Adipocyte (in vitro differentiated cells): Measurements from ENCODE around the gene EIF2B5.
A peak's percentile ranks its signal among the peaks of the same experiment; 100 is the strongest.

Source experiments
- DNase-seq: peaks from one replicate; pipeline ENCODE4 v3.0.0-alpha.2; 2015; ENCODE audit warnings: low read depth
- H3K27me3 ChIP-seq: replicated peaks from 2 replicates; pipeline ENCODE4 v1.7.0; 2013; ENCODE audit warnings: mild to moderate bottlenecking, low read length, moderate library complexity; ENCODE audit not compliant: control insufficient read depth, insufficient read depth
- H3K36me3 ChIP-seq: 2 replicates; pipeline ENCODE4 v1.7.0; 2013; ENCODE audit warnings: low read length, mild to moderate bottlenecking, moderate library complexity; ENCODE audit not compliant: control insufficient read depth, insufficient read depth, severe bottlenecking
- H3K4me1 ChIP-seq: 2 replicates; pipeline ENCODE4 v1.7.0; 2013; ENCODE audit warnings: mild to moderate bottlenecking, low read length, moderate library complexity; ENCODE audit not compliant: control insufficient read depth, insufficient read depth
- H3K4me3 ChIP-seq: 2 replicates; pipeline ENCODE4 v1.7.0; 2013; ENCODE audit warnings: mild to moderate bottlenecking, low read length, moderate library complexity
- H3K9ac ChIP-seq: 2 replicates; pipeline ENCODE4 v1.7.0; 2013; ENCODE audit warnings: mild to moderate bottlenecking, low read length, moderate library complexity
- H3K9me3 ChIP-seq: 2 replicates; pipeline ENCODE4 v1.7.0; 2013; ENCODE audit warnings: mild to moderate bottlenecking, low read length, moderate library complexity; ENCODE audit not compliant: control insufficient read depth

EIF2B5 gene

DNA sequence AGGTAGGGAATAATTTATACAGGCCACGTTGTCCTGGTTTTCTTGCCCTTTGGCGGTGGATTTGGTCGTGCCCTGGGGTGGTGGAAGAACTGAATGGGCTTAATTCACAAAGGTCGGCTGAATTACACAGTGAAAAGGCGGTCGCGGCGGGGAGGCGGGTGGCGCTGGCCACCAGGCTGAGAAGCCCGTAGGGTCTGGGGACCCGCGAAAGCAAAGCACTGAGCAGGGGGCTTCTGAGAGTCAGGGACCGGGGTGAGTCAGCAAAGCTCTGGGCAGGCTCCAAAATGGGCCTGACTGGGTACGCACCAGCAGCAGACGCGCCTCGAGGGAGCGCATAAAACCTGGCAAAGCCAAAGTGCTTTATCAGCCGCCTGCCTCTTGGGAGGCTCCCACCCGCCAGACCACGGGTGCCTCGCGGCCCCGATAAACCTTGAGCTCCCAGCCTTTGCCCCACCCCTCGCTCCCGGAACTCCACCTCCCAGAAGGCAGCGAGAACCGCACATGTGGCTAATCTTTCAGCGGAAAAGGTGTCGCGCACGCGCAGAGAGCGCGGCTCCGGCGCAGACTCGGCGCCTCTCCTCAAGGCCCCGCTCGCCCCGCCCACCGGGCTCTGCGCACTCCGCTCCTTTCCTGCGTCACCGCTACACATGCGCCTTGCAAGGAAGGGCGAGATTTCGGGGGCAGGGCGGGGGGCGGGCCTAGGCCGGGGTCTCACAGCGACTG lies 50.5 kb downstream of the EIF2B5 start:
- Histone ChIP-seq H3K4me1 (peaks cover 21% of the 10 kb centered on the region), H3K36me3 (peaks cover 79% of the 10 kb centered on the region), H3K27me3 (no peaks in the 10 kb centered on the region), H3K9ac (peak overlapping the region; percentile 98), H3K4me3 (peak overlapping the region; percentile 93), H3K9me3 (no peaks in the 10 kb centered on the region)
- DNase-seq: peak; percentile 100

- peak; percentile 75 for DNase-seq
Measured at GRCh38 chr3:184186184-184186901, 51.2 kb downstream of the EIF2B5 start, which contains the start of gene ABCF3. Gene ABCF3, plus strand, starts transcription at chr3:184186199. Its CDS starts 9 bp downstream, at chr3:184186208.

DNA sequence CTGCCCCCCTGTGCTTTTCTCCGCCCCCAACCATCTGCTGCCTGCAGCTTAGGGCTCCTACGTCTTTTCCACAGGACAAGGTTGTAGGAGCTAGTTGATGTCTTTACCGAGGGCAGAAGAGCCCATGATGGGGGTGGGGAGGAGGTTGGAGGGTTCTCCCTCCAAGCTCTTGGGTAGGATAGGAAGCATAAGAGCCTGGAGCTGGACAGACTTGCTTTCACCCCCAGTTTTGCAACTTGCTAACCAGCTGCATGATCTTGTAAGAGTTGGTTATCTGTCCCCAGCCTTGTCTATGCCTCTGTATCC lies 51.7 kb downstream of the EIF2B5 start:
- H3K4me3 ChIP-seq: peak overlapping the region; percentile 93
- peaks cover 21% of the 10 kb centered on the region for H3K4me1 ChIP-seq
- no peaks in the 10 kb centered on the region for H3K9me3 ChIP-seq
- no peaks in the 10 kb centered on the region for H3K27me3 ChIP-seq
- DNase-seq: peak; percentile 21
- peak overlapping the region; percentile 98 for H3K9ac ChIP-seq
- H3K36me3 ChIP-seq: peaks cover 79% of the 10 kb centered on the region

More at GRCh38 chr3:184186184-184186901, 51.2 kb downstream of the EIF2B5 start, which contains the start of gene ABCF3:
- peaks cover 21% of the 10 kb centered on the region for H3K4me1 ChIP-seq
- peak within 1 kb of the TSS; percentile 93 for H3K4me3 ChIP-seq
- H3K27me3 ChIP-seq: no peaks in the 10 kb centered on the region
- no peaks in the 10 kb centered on the region for H3K9me3 ChIP-seq
- peaks cover 79% of the 10 kb centered on the region for H3K36me3 ChIP-seq
- peak within 1 kb of the TSS; percentile 98 for H3K9ac ChIP-seq

DNA sequence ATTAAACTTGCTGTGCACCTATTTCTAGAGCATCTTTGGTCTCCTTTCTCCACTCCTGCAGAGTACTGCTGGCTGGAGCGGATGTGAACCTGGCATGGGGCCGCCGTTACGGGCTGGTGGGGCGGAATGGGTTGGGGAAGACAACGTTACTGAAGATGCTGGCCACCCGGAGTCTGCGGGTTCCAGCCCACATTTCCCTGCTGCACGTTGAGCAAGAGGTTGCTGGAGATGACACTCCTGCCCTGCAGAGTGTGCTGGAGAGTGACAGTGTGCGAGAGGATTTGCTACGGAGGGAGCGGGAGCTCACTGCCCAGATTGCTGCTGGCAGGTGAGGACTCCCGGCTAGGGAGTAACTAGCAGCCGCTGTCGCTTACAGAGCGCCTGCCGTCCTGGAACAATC lies 52.9 kb downstream of the EIF2B5 start:
- no peaks in the 10 kb centered on the region for H3K27me3 ChIP-seq
- H3K9ac ChIP-seq: no peak overlapping the region
- peaks cover 21% of the 10 kb centered on the region for H3K4me1 ChIP-seq
- peaks cover 79% of the 10 kb centered on the region for H3K36me3 ChIP-seq
- H3K4me3 ChIP-seq: no peak overlapping the region
- H3K9me3 ChIP-seq: no peaks in the 10 kb centered on the region
- no peak for DNase-seq

- H3K9ac ChIP-seq: no peak overlapping the region
- no peak for DNase-seq
- no peaks in the 10 kb centered on the region for H3K9me3 ChIP-seq
- H3K4me1 ChIP-seq: peaks cover 21% of the 10 kb centered on the region
- H3K36me3 ChIP-seq: peaks cover 79% of the 10 kb centered on the region
- no peaks in the 10 kb centered on the region for H3K27me3 ChIP-seq
- no peak overlapping the region for H3K4me3 ChIP-seq
Measured at GRCh38 chr3:184189421-184189820, 54.3 kb downstream of the EIF2B5 start.

DNA sequence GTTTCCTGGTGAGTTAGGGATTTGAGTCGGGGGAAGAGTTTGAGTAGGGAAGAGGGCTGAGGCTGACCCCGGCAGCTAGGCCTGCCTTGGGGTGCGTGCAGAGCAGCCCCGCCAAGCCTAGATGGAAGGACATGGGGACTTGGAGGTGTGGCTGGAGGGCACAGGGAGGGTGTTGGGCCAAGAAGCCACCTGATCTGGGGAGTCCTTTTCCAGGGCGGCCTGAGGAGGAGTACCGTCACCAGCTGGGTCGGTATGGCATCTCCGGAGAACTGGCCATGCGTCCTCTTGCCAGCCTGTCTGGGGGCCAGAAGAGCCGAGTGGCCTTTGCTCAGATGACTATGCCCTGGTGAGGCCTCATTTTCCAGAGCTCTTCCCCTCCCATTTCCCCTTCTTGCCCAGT lies 57.7 kb downstream of the EIF2B5 start:
- Histone ChIP-seq H3K36me3 (peaks cover 87% of the 10 kb centered on the region), H3K9me3 (no peaks in the 10 kb centered on the region), H3K27me3 (no peaks in the 10 kb centered on the region), H3K9ac (no peak overlapping the region), H3K4me3 (no peak overlapping the region), H3K4me1 (no peaks in the 10 kb centered on the region)
- no peak for DNase-seq

- Histone ChIP-seq H3K4me3 (no peak overlapping the region), H3K4me1 (no peaks in the 10 kb centered on the region), H3K36me3 (peaks cover 75% of the 10 kb centered on the region), H3K9ac (no peak overlapping the region), H3K27me3 (no peaks in the 10 kb centered on the region), H3K9me3 (no peaks in the 10 kb centered on the region)
- no peak for DNase-seq
Measured at GRCh38 chr3:184193991-184194539, 58.9 kb downstream of the EIF2B5 start.
